Right lobe of liver (tissue), 6 donors: ENCODE results near the gene APOBEC3H. TPM values are rescaled to one million over a fixed set of nuclear protein-coding genes. Genes with fewer than 3 reads are reported as not detected.
"Not testable (repeated sequence)": the region's sequence is repeated elsewhere in the genome, so short reads cannot be mapped to it uniquely, and the experiment has no call there.

Source experiments
- ATAC-seq, 4 donors: fragments of 200-7000 bp; cut with Tn5 transposase; one replicate each; pipeline ENCODE4 v1.9.1; 2020; ENCODE audit warnings: mild to moderate bottlenecking in 4 of 4, moderate library complexity in 4 of 4
- DNase-seq, 3 donors: peaks; one replicate each; pipeline ENCODE4 v3.0.0-alpha.2; 2020
- H3K27ac ChIP-seq, 3 donors: fragments of 200-600 bp; one replicate each; pipeline ENCODE4 v1.8.0; 2022
- H3K27me3 ChIP-seq, 2 donors: fragments of 200-600 bp; one replicate each; pipeline ENCODE4 v1.8.0; 2022
- H3K36me3 ChIP-seq, 4 donors: fragments of 200-600 bp; sonication (generic) in 1 of 4; one replicate each; pipeline versions ENCODE4 v1.5.1 to v1.8.0; 2017 to 2022; ENCODE audit warnings: control low read depth in 1 of 4
- H3K4me1 ChIP-seq, 4 donors: fragments of 200-600 bp; sonication (generic) in 1 of 4; one replicate each; pipeline versions ENCODE4 v1.5.1 to v1.8.0; 2017 to 2022; ENCODE audit warnings: control low read depth in 1 of 4
- H3K4me3 ChIP-seq, 3 donors: fragments of 200-600 bp; one replicate each; pipeline ENCODE4 v1.8.0; 2022
- H3K9me3 ChIP-seq, 4 donors: fragments of 200-600 bp; sonication (generic) in 1 of 4; one replicate each; pipeline versions ENCODE4 v1.5.1 to v1.8.0; 2017 to 2022; ENCODE audit warnings: control low read depth in 1 of 4
- CTCF ChIP-seq, 4 donors: fragments of 200-600 bp in 3 of 4; fragments of 450-650 bp in 1 of 4; IDR thresholded peaks; one replicate each; pipeline versions ENCODE4 v1.5.1 to v1.8.0; 2016 to 2022; ENCODE audit warnings: antibody characterized with exemption in 4 of 4, mild to moderate bottlenecking in 2 of 4
- POLR2A ChIP-seq: fragments of 450-650 bp; IDR thresholded peaks from one replicate; pipeline ENCODE4 v1.6.1; 2017; ENCODE audit warnings: antibody characterized with exemption, mild to moderate bottlenecking
- WGBS: methylation state at CpG from one replicate; pipeline ENCODE4 v1.1.6; 2018; ENCODE audit warnings: low coverage, low lambda C conversion rate; ENCODE audit not compliant: insufficient coverage; ENCODE audit errors: missing lambda C conversion rate; 5-methylcytosine and 5-hydroxymethylcytosine counted together
- intact Hi-C, 2 donors: fragments of 100-400 bp; cut with DNase I; formaldehyde crosslinking; loops; one replicate each; pipeline versions ENCODE4 v1.11.2 to v1.14.1; 2022
- total RNA-seq, 6 experiments: library from RNA; depleted of rRNA in 2 of 6; stranded (reverse); fragments of >200 nt in 2 of 6; fragmentation: NEBNext Ultra II Directional in 3 of 6; extraction: Animal tissue kit (Norgen Biotek cat#: 25700) in 3 of 6; gene quantifications; one replicate each; pipeline versions ENCODE4 v1.1.0 to v1.2.4, GENCODE V29; 2016 to 2023
- donor health status: DM: no; HTN: yes; CAD: no.
- donor health status: DM: no; HTN: no; CAD: no.
- donor health status: DM: no; HTN: no; CAD: no.
- donor health status: DM: no; HTN: yes; CAD: no.
- donor health status: DM: no; HTN: yes; CAD: no.

APOBEC3H gene
- total RNA-seq, 6 experiments from 2014 or later: 0.31 TPM; not detected in 5

DNA sequence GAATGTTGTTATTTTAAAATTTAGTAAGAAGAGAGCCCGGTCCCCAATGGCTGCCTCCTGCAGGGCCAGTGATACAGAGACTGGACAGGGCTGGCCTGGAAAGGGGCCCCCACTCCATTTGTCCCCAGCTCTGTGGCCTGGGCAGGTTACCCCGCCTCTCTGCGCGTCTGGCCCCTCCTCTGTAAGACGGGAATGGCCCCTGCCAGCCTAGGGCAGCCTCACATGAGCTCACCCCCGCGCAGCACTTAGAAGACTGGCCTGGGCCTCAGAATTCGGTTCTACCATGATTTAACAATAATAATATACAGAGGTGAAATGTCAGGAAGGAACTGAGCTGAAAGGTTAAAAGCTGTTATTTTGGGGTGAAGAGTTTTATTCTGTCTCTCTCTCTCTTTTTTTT, 18.7 kb upstream of the APOBEC3H start:
- H3K27me3 ChIP-seq: no peaks in the 10 kb centered on the region
- WGBS: 59% methylated on average over 3 of the region's 8 CpGs
- no peak for TF ChIP-seq CTCF (IDR thresholded peaks at IDR 0.05)
- no peak for TF ChIP-seq POLR2A
- H3K4me1 ChIP-seq: no peaks in the 10 kb centered on the region
- no peaks in the 10 kb centered on the region for H3K9me3 ChIP-seq
- DNase-seq (no peak), ATAC-seq (no peak)
- H3K36me3 ChIP-seq: no peaks in the 10 kb centered on the region
- no peak overlapping the region for H3K4me3 ChIP-seq
- intact Hi-C loops: no loop called here
- H3K27ac ChIP-seq: no peak overlapping the region

GRCh38 chr22:39079054-39079637, 17.9 kb upstream of the APOBEC3H start:
- WGBS: 91% methylated on average over 15 of the region's 24 CpGs
- H3K9me3 ChIP-seq, H3K4me3 ChIP-seq, H3K27ac ChIP-seq, H3K4me1 ChIP-seq, H3K27me3 ChIP-seq, H3K36me3 ChIP-seq, ATAC-seq, intact Hi-C loops, DNase-seq: not testable (repeated sequence)

DNA sequence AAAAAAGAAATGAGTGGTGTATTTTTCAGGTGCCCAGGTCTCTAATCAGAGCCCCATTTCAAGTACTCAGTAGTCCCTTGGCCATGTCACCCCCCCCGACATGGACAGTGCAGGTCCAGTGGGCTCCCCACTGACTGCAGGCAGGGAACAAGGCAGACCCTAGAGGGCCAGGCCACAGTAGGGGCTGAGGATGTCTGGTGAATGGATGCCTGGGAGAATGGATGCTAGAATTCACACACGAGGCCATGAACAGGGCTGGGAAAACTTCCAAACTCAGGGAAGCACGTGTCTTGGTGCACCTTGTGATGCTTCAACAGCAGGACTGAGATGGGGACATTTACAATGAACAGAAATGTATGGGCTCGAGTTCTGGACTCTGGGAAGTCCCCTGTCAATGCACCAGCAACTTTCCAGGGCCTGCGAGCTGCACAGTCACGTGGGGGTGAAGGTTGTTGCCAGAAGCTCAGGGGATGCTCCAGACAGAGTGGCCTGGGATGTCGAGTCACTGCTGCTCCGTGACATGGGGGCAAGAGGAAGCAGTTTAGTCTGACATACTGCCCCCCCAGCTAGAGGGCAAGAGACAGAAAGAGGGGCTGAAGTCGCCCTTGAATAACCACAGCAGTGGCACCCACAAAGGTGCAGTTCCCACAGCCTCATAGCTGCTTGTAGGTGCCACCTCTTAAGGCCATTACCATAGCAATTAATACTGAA, 16.8 kb upstream of the APOBEC3H start:
- Histone ChIP-seq H3K4me1 (no peaks in the 10 kb centered on the region), H3K4me3 (no peak overlapping the region), H3K27ac (no peak overlapping the region), H3K36me3 (no peaks in the 10 kb centered on the region), H3K9me3 (no peaks in the 10 kb centered on the region), H3K27me3 (no peaks in the 10 kb centered on the region)
- DNase-seq: no peak
- WGBS: 40% methylated on average over 1 of the region's 9 CpGs
- intact Hi-C loops: no loop called here
- TF ChIP-seq CTCF (IDR thresholded peaks at IDR 0.05) (no peak), POLR2A (no peak)
- ATAC-seq: no peak

DNA sequence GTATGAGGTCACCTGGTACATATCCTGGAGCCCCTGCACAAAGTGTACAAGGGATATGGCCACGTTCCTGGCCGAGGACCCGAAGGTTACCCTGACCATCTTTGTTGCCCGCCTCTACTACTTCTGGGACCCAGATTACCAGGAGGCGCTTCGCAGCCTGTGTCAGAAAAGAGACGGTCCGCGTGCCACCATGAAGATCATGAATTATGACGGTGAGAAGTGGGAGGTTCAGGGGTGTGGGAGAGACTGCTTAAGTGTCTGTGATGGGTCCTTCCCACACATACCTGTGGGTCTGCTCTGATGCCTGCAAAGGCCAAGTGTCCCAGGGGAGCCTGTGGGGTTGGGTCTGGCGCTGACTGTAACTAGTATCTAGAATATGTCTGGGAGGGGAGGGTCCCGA, 16.0 kb upstream of the APOBEC3H start:
- ATAC-seq: no peak
- no peak for DNase-seq
- H3K4me1 ChIP-seq: no peaks in the 10 kb centered on the region
- H3K36me3 ChIP-seq: no peaks in the 10 kb centered on the region
- no peak overlapping the region for H3K4me3 ChIP-seq
- intact Hi-C loops: no loop called here
- TF ChIP-seq POLR2A (no peak), CTCF (IDR thresholded peaks at IDR 0.05) (no peak)
- no peak overlapping the region for H3K27ac ChIP-seq
- 97% methylated on average over 6 of the region's 12 CpGs for WGBS
- no peaks in the 10 kb centered on the region for H3K9me3 ChIP-seq
- H3K27me3 ChIP-seq: no peaks in the 10 kb centered on the region

GRCh38 chr22:39081598-39081997, 15.4 kb upstream of the APOBEC3H start:
- DNase-seq (no peak), ATAC-seq (no peak)
- Histone ChIP-seq H3K4me1 (no peaks in the 10 kb centered on the region), H3K9me3 (no peaks in the 10 kb centered on the region), H3K27ac (no peak overlapping the region), H3K4me3 (no peak overlapping the region), H3K27me3 (no peaks in the 10 kb centered on the region), H3K36me3 (no peaks in the 10 kb centered on the region)
- TF ChIP-seq CTCF (IDR thresholded peaks at IDR 0.05) (no peak), POLR2A (no peak)
- WGBS: 86% methylated on average over 8 of the region's 8 CpGs
- intact Hi-C loops: no loop called here
